ENCODE data around the gene TUBA1B.

DNA sequence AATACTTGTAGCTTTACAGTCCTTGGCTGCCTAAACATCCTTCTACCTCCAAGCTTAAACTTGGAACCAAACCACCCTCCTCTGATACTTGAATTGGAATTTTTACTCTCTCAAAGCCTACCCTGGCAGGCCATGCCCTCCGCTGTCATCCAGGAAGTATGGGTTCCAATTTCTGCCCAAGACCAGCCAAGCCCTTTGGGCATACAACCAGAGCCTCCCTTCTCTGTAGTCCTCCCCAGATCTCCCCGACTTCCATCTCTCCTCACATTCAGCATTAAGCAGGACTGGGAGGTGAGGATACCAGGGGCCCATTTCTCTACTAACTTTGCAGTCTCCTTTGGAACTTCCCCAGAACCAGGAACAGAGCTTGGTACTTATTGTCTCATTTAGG, 36.2 kb downstream of the TUBA1B start:
- TF ChIP-seq, protein P1, sequence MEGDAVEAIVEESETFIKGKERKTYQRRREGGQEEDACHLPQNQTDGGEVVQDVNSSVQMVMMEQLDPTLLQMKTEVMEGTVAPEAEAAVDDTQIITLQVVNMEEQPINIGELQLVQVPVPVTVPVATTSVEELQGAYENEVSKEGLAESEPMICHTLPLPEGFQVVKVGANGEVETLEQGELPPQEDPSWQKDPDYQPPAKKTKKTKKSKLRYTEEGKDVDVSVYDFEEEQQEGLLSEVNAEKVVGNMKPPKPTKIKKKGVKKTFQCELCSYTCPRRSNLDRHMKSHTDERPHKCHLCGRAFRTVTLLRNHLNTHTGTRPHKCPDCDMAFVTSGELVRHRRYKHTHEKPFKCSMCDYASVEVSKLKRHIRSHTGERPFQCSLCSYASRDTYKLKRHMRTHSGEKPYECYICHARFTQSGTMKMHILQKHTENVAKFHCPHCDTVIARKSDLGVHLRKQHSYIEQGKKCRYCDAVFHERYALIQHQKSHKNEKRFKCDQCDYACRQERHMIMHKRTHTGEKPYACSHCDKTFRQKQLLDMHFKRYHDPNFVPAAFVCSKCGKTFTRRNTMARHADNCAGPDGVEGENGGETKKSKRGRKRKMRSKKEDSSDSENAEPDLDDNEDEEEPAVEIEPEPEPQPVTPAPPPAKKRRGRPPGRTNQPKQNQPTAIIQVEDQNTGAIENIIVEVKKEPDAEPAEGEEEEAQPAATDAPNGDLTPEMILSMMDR (IDR thresholded peaks at IDR 0.05; ENCODE audit: low read depth, low read length, missing input control): no peak
- TF ChIP-seq SP1 (IDR thresholded peaks at IDR 0.05) (no peak), TAF1 (conservative IDR thresholded peaks at IDR 0.05) (no peak), RAD21 (IDR thresholded peaks at IDR 0.05) (no peak), YY1 (IDR thresholded peaks at IDR 0.05) (no peak), EGR1 (IDR thresholded peaks at IDR 0.05; ENCODE audit: low read depth in 2 of 2) (no peak), FOXA1 (IDR thresholded peaks at IDR 0.05) (no peak), MAX (IDR thresholded peaks at IDR 0.05) (no peak), RXRA (IDR thresholded peaks at IDR 0.05) (no peak), JUND (IDR thresholded peaks at IDR 0.05) (no peak), ZBTB33 (IDR thresholded peaks at IDR 0.05) (no peak), ATF3 (IDR thresholded peaks at IDR 0.05) (no peak), HNF4A (conservative IDR thresholded peaks at IDR 0.05) (no peak)
- TF ChIP-seq, protein P2, sequence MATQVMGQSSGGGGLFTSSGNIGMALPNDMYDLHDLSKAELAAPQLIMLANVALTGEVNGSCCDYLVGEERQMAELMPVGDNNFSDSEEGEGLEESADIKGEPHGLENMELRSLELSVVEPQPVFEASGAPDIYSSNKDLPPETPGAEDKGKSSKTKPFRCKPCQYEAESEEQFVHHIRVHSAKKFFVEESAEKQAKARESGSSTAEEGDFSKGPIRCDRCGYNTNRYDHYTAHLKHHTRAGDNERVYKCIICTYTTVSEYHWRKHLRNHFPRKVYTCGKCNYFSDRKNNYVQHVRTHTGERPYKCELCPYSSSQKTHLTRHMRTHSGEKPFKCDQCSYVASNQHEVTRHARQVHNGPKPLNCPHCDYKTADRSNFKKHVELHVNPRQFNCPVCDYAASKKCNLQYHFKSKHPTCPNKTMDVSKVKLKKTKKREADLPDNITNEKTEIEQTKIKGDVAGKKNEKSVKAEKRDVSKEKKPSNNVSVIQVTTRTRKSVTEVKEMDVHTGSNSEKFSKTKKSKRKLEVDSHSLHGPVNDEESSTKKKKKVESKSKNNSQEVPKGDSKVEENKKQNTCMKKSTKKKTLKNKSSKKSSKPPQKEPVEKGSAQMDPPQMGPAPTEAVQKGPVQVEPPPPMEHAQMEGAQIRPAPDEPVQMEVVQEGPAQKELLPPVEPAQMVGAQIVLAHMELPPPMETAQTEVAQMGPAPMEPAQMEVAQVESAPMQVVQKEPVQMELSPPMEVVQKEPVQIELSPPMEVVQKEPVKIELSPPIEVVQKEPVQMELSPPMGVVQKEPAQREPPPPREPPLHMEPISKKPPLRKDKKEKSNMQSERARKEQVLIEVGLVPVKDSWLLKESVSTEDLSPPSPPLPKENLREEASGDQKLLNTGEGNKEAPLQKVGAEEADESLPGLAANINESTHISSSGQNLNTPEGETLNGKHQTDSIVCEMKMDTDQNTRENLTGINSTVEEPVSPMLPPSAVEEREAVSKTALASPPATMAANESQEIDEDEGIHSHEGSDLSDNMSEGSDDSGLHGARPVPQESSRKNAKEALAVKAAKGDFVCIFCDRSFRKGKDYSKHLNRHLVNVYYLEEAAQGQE (IDR thresholded peaks at IDR 0.05): no peak
